ENCODE data around the gene ACTR3. TPM values are rescaled to one million over a fixed set of nuclear protein-coding genes. Genes with fewer than 3 reads are reported as not detected.

ACTR3 gene
- total and polyA plus RNA-seq, 2 donors (not counting 1 experiment from before 2014, with no cell fraction given) = 64.3 to 249 TPM

GRCh38 chr2:113979191-113980128, 89.6 kb downstream of the ACTR3 start:
- Histone ChIP-seq H3K79me2 (ENCODE audit: control insufficient read depth, insufficient read depth, low read length) (no peaks in the 10 kb centered on the region), H3K9me3 (ENCODE audit: control extremely low read depth in 1 of 3, control insufficient read depth in 2 of 3, insufficient read depth in 1 of 3, low read length in 2 of 3) (peaks cover 0 to 17% (median 3%) of the 10 kb centered on the region in 3 donors), H3K4me1 (ENCODE audit: control insufficient read depth in 2 of 2, insufficient read depth in 2 of 2, low read length in 2 of 2) (no peaks in the 10 kb centered on the region), H2AFZ (ENCODE audit: insufficient read depth, low read depth, low read length, poor library complexity, severe bottlenecking) (no peak overlapping the region), H3K9ac (ENCODE audit: low read length) (no peak overlapping the region), H3K36me3 (replicated peaks in 1 of 2; ENCODE audit: control extremely low read depth in 1 of 2, control insufficient read depth in 1 of 2, extremely low read depth in 1 of 2, insufficient read depth in 2 of 2, low read length in 1 of 2) (peaks cover 0 to 11% of the 10 kb centered on the region in 2 experiments), H3K4me3 (ENCODE audit: control extremely low read depth in 1 of 5, extremely low read depth in 1 of 5, insufficient read depth in 1 of 5, low read depth in 2 of 5, low read length in 4 of 5) (no peak overlapping the region), H3K4me2 (replicated peaks; ENCODE audit: low read depth, low read length, poor library complexity, severe bottlenecking) (no peak overlapping the region), H3K27ac (ENCODE audit: low read length in 2 of 2) (no peak overlapping the region), H4K20me1 (ENCODE audit: control insufficient read depth, insufficient read depth, low read length, poor library complexity, severe bottlenecking) (no peaks in the 10 kb centered on the region), H3K27me3 (replicated peaks in 1 of 4; ENCODE audit: control extremely low read depth in 1 of 4, control insufficient read depth in 3 of 4, insufficient read depth in 4 of 4, low read length in 3 of 4) (no peaks in the 10 kb centered on the region)
- Mint-ChIP-seq H3K27ac (peak overlapping the region; percentile 51), H3K9me3 (ENCODE audit: insufficient read depth) (no peaks in the 10 kb centered on the region), H3K4me1 (peaks cover 2% of the 10 kb centered on the region), H3K4me3 (no peak overlapping the region), H3K27me3 (no peaks in the 10 kb centered on the region)
- DNase-seq (peak; percentile 63), ATAC-seq (ENCODE audit: low read depth) (peak; percentile 49)
- CTCF ChIA-PET = interaction anchor here (0.8 to 1.8 kb wide), 3 partner anchors 11 to 223 kb away, joined by 3 to 5 read pairs (median 4); partner anchors contain the start of gene SLC35F5
- POLR2A ChIA-PET = no interaction called here
- intact Hi-C loops (cut with micrococcal nuclease) = no loop called here
- WGBS (ENCODE audit: insufficient coverage) = 73% methylated on average over 82 of the region's 93 CpGs
- no peak for TF ChIP-seq EZH2 (IDR thresholded peaks at IDR 0.05; ENCODE audit: borderline replicate concordance, insufficient read depth, low read depth, low read length, poor library complexity, severe bottlenecking)
- TF ChIP-seq CTCF (IDR thresholded peaks at IDR 0.05) = peak; percentile 86

- intact Hi-C loops (cut with micrococcal nuclease) = no loop called here
- Histone ChIP-seq H3K27ac (ENCODE audit: low read length in 2 of 2) (no peak overlapping the region), H3K36me3 (replicated peaks in 1 of 2; ENCODE audit: control extremely low read depth in 1 of 2, control insufficient read depth in 1 of 2, extremely low read depth in 1 of 2, insufficient read depth in 2 of 2, low read length in 1 of 2) (no peaks in the 10 kb centered on the region), H4K20me1 (ENCODE audit: control insufficient read depth, insufficient read depth, low read length, poor library complexity, severe bottlenecking) (no peaks in the 10 kb centered on the region), H3K4me2 (replicated peaks; ENCODE audit: low read depth, low read length, poor library complexity, severe bottlenecking) (no peak overlapping the region), H3K4me1 (ENCODE audit: control insufficient read depth in 2 of 2, insufficient read depth in 2 of 2, low read length in 2 of 2) (no peaks in the 10 kb centered on the region), H3K79me2 (ENCODE audit: control insufficient read depth, insufficient read depth, low read length) (no peaks in the 10 kb centered on the region), H3K27me3 (replicated peaks in 1 of 4; ENCODE audit: control extremely low read depth in 1 of 4, control insufficient read depth in 3 of 4, insufficient read depth in 4 of 4, low read length in 3 of 4) (no peaks in the 10 kb centered on the region), H3K4me3 (ENCODE audit: control extremely low read depth in 1 of 5, extremely low read depth in 1 of 5, insufficient read depth in 1 of 5, low read depth in 2 of 5, low read length in 4 of 5) (no peak overlapping the region), H3K9ac (ENCODE audit: low read length) (no peak overlapping the region), H3K9me3 (ENCODE audit: control extremely low read depth in 1 of 3, control insufficient read depth in 2 of 3, insufficient read depth in 1 of 3, low read length in 2 of 3) (peaks cover 0 to 17% (median 3%) of the 10 kb centered on the region in 3 donors), H2AFZ (ENCODE audit: insufficient read depth, low read depth, low read length, poor library complexity, severe bottlenecking) (no peak overlapping the region)
- DNase-seq = no peak
- CTCF ChIA-PET = no interaction called here
- Mint-ChIP-seq H3K4me1 (no peaks in the 10 kb centered on the region), H3K27me3 (no peaks in the 10 kb centered on the region), H3K27ac (no peak overlapping the region), H3K9me3 (ENCODE audit: insufficient read depth) (no peaks in the 10 kb centered on the region), H3K4me3 (no peak overlapping the region)
- WGBS (ENCODE audit: insufficient coverage) = 92% methylated on average over 4 of the region's 4 CpGs
- POLR2A ChIA-PET = no interaction called here
- no peak for TF ChIP-seq CTCF (IDR thresholded peaks at IDR 0.05)
- TF ChIP-seq EZH2 (IDR thresholded peaks at IDR 0.05; ENCODE audit: borderline replicate concordance, insufficient read depth, low read depth, low read length, poor library complexity, severe bottlenecking) = no peak
- no peak for ATAC-seq (ENCODE audit: low read depth)
Observed at GRCh38 chr2:113980946-113981345, 91.1 kb downstream of the ACTR3 start.
